AG10803 (cell line): ENCODE results near the gene EEF1B2.
"Not testable (repeated sequence)": the region's sequence is repeated elsewhere in the genome, so short reads cannot be mapped to it uniquely, and the experiment has no call there.

ENCODE experiments used
- DNase-seq: peaks from one replicate; pipeline ENCODE4 v3.0.0; 2010; ENCODE audit warnings: low read depth
- H3K4me3 ChIP-seq: 2 replicates; pipeline ENCODE4 v1.5.1; 2011; ENCODE audit warnings: mild to moderate bottlenecking, low read length, control low read depth
- TF ChIP-seq, protein P1 (sequence below): conservative IDR thresholded peaks from 2 replicates; pipeline ENCODE4 v1.5.1; 2011; ENCODE audit warnings: mild to moderate bottlenecking, low read length, control low read depth, inconsistent platforms

EEF1B2 gene

DNA sequence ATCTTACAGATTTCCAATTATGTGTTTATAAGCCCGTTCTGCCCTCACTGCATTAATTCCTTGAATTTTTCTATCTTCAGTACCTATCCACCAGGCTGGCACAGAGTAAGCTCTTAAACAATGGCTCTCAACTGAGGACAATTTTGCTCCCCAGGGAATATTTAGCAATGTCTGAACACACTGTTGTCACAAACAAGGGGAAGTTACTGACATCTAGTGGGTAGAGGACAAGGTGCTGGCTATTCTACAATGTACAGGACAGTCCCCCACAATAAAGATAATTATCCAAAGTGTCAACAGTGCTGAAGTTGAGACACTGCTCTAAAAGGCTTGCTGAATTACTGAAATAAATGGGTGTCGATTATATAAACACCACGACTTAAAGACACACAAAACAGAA is 5.5 kb upstream of the EEF1B2 start:
- DNase-seq = peak; percentile 6
- TF ChIP-seq, protein P1, sequence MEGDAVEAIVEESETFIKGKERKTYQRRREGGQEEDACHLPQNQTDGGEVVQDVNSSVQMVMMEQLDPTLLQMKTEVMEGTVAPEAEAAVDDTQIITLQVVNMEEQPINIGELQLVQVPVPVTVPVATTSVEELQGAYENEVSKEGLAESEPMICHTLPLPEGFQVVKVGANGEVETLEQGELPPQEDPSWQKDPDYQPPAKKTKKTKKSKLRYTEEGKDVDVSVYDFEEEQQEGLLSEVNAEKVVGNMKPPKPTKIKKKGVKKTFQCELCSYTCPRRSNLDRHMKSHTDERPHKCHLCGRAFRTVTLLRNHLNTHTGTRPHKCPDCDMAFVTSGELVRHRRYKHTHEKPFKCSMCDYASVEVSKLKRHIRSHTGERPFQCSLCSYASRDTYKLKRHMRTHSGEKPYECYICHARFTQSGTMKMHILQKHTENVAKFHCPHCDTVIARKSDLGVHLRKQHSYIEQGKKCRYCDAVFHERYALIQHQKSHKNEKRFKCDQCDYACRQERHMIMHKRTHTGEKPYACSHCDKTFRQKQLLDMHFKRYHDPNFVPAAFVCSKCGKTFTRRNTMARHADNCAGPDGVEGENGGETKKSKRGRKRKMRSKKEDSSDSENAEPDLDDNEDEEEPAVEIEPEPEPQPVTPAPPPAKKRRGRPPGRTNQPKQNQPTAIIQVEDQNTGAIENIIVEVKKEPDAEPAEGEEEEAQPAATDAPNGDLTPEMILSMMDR = no peak
- H3K4me3 ChIP-seq = no peak overlapping the region

DNA sequence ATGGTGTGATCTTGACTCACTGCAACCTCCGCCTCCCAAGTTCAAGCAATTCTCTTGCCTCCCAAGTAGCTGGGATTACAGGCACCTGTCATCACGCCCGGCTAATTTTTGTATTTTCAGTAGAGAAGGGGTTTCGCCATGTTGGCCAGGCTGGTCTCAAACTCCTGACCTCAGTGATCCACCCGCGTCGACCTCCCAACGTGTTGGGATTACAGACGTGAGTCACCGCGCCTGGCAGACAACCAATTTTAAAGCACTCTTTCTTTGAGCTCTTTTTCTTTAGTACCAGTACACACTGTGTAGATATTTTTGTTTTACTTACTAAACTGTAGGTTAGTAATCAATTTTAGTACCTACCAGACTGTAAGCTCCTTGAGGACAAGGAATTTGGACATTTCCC is 2.7 kb upstream of the EEF1B2 start:
- not testable (repeated sequence) for H3K4me3 ChIP-seq

DNA sequence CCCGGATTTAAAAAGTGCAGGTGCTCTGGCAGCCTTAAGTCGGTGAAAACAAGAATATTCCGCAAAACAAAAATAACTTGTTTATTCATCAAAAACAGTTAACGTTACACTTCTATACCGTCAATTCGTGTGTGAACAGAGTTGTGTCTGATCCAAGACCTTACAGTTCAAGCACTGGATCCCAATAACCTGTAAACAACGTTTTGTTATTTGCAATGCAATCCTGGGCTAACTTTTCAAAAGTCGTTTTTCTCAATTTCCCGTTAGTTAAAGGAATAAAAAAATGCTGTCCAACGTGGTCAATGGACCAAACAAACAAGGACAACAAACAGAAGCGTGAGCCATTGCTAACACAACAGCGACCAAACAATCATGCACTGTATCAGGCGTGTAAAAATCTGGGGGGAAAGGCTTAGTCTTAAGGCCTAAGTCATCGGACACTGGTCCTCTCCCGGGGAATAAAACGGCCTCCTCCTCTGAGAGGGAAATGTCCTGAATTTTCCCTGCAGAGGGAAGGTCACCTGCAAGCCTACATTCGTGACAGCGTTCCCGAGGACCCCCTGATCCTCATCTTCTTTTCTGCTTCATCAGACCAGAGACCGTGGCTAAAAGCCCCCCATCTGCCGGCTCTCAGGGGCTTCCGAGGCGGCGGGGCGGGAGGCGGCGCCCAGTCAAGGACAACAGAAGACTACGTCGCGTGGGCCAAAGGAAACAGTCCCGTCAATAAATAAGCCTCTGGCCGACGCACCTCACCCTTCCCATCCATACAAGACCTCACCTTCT is 941 bp upstream of the EEF1B2 start:
- peak overlapping the region; percentile 96 for H3K4me3 ChIP-seq
- peak; percentile 27 for DNase-seq
- TF ChIP-seq, protein P1 = no peak

More for the DNA sequence above, 2.7 kb upstream of the EEF1B2 start:
- not testable (repeated sequence) for DNase-seq

DNA sequence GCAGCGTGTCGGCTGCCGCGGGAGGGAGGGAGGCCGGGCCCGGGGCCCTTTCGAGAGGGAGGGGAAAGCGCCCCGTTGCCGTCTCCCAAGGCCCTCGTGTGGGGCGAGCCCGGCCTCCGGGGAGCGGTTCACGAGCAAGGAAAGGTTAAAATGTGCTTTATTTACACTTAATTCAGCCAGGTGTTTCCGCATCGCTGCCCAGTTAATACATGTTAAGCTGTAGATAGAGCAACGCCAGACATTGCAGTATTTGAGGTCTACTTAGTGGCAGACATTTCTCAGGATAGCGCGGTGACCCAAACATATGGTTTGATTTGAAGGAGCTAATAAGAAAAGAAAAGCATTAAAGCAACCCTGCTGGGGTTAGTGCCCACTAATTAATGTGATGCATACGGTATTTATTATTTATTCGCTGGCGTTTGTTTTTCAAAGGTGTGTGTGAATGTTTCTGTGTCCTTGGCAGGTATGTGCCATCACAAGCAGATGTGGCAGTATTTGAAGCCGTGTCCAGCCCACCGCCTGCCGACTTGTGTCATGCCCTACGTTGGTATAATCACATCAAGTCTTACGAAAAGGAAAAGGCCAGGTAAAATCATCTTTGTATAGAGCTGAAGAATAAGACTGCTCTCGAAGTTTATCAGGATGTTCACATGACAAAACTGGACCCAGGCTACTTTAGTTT is 571 bp downstream of the EEF1B2 start:
- DNase-seq = peak; percentile 45
- peak overlapping the region; percentile 84 for H3K4me3 ChIP-seq
- TF ChIP-seq, protein P1 = no peak

- DNase-seq = no peak
- H3K4me3 ChIP-seq = peak overlapping the region; percentile 84
- TF ChIP-seq, protein P1 = no peak
Observed at GRCh38 chr2:206160807-206161179, 1.1 kb downstream of the EEF1B2 start.

DNA sequence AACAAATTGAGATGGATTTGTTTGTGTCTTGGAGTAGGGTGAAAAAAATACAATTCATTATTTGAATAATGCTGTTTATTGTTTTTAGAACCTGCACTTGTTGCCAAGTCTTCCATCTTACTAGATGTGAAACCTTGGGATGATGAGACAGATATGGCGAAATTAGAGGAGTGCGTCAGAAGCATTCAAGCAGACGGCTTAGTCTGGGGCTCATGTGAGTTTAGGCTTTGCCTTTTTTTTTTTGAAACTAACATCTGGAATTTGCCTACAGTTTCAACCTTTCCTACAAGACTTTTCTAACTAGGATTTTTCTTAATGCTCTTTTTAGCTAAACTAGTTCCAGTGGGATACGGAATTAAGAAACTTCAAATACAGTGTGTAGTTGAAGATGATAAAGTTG is 2.7 kb downstream of the EEF1B2 start:
- not testable (repeated sequence) for H3K4me3 ChIP-seq
- DNase-seq = peak; percentile 4

GRCh38 chr2:206163251-206163880 is 3.7 kb downstream of the EEF1B2 start:
- no peak for DNase-seq
- H3K4me3 ChIP-seq = no peak overlapping the region
- TF ChIP-seq, protein P1 = no peak

GRCh38 chr2:206164261-206164862 is 4.7 kb downstream of the EEF1B2 start:
- DNase-seq = peak; percentile 38
- TF ChIP-seq, protein P1 = peak; percentile 81
- no peak overlapping the region for H3K4me3 ChIP-seq

GRCh38 chr2:206168230-206168629 is 8.5 kb downstream of the EEF1B2 start:
- not testable (repeated sequence) for DNase-seq, H3K4me3 ChIP-seq

- DNase-seq, H3K4me3 ChIP-seq: not testable (repeated sequence)
Observed at GRCh38 chr2:206171624-206172397, 12.1 kb downstream of the EEF1B2 start.
